ENCODE measurements around the gene ANGPTL2. TPM values are rescaled to one million over a fixed set of nuclear protein-coding genes. Genes with fewer than 3 reads are reported as not detected.

The ANGPTL2 gene
- polyA plus RNA-seq, 2 of the 4 experiments (the other 2 are of a cell fraction): 0.06 TPM; not detected in 1

GRCh38 chr9:127064335-127064734, 58.1 kb downstream of the ANGPTL2 start:
- Histone ChIP-seq H3K4me2 (no peak overlapping the region), H3K4me3 (no peak overlapping the region), H3K27ac (no peak overlapping the region), H3K4me1 (no peaks in the 10 kb centered on the region), H3K9me3 (no peaks in the 10 kb centered on the region)
- ChIA-PET CTCF (no interaction called here), POLR2A (no interaction called here)
- 81% methylated on average over 2 of the region's 2 CpGs for WGBS (ENCODE audit: missing lambda C conversion rate)
- DNase-seq (ENCODE audit: low read depth in 1 of 2, low spot score in 1 of 2) (no peak), ATAC-seq (no peak), FAIRE-seq (no peak)
- no peak for TF ChIP-seq CEBPB (IDR thresholded peaks at IDR 0.05)
- no peak for TF ChIP-seq KDM1A (IDR thresholded peaks at IDR 0.05; ENCODE audit: low read depth)
- TF ChIP-seq BCL3 (IDR thresholded peaks at IDR 0.05): no peak
- TF ChIP-seq E2F6 (IDR thresholded peaks at IDR 0.05; ENCODE audit: borderline replicate concordance, low read depth): no peak
- no peak for TF ChIP-seq JUN (IDR thresholded peaks at IDR 0.05)
- TF ChIP-seq, protein P1, sequence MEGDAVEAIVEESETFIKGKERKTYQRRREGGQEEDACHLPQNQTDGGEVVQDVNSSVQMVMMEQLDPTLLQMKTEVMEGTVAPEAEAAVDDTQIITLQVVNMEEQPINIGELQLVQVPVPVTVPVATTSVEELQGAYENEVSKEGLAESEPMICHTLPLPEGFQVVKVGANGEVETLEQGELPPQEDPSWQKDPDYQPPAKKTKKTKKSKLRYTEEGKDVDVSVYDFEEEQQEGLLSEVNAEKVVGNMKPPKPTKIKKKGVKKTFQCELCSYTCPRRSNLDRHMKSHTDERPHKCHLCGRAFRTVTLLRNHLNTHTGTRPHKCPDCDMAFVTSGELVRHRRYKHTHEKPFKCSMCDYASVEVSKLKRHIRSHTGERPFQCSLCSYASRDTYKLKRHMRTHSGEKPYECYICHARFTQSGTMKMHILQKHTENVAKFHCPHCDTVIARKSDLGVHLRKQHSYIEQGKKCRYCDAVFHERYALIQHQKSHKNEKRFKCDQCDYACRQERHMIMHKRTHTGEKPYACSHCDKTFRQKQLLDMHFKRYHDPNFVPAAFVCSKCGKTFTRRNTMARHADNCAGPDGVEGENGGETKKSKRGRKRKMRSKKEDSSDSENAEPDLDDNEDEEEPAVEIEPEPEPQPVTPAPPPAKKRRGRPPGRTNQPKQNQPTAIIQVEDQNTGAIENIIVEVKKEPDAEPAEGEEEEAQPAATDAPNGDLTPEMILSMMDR (IDR thresholded peaks at IDR 0.05): no peak
- TF ChIP-seq, protein P2, sequence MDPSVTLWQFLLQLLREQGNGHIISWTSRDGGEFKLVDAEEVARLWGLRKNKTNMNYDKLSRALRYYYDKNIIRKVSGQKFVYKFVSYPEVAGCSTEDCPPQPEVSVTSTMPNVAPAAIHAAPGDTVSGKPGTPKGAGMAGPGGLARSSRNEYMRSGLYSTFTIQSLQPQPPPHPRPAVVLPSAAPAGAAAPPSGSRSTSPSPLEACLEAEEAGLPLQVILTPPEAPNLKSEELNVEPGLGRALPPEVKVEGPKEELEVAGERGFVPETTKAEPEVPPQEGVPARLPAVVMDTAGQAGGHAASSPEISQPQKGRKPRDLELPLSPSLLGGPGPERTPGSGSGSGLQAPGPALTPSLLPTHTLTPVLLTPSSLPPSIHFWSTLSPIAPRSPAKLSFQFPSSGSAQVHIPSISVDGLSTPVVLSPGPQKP (IDR thresholded peaks at IDR 0.05; ENCODE audit: low read depth, low read length): no peak
- TF ChIP-seq POLR2A (IDR thresholded peaks at IDR 0.05; ENCODE audit: low read length): no peak
- TF ChIP-seq EHMT2 (IDR thresholded peaks at IDR 0.05; ENCODE audit: low read depth): no peak
- TF ChIP-seq HOXB5 (CRISPR knock-in tag; IDR thresholded peaks at IDR 0.05): no peak
- TF ChIP-seq PHF8 (IDR thresholded peaks at IDR 0.05; ENCODE audit: borderline replicate concordance, low read depth): no peak
- no peak for TF ChIP-seq NR3C1 (IDR thresholded peaks at IDR 0.05)
- TF ChIP-seq HOXB13 (CRISPR knock-in tag; IDR thresholded peaks at IDR 0.05; ENCODE audit: low read depth): no peak
- no peak for TF ChIP-seq HDAC2 (IDR thresholded peaks at IDR 0.05)
- TF ChIP-seq, protein P3, sequence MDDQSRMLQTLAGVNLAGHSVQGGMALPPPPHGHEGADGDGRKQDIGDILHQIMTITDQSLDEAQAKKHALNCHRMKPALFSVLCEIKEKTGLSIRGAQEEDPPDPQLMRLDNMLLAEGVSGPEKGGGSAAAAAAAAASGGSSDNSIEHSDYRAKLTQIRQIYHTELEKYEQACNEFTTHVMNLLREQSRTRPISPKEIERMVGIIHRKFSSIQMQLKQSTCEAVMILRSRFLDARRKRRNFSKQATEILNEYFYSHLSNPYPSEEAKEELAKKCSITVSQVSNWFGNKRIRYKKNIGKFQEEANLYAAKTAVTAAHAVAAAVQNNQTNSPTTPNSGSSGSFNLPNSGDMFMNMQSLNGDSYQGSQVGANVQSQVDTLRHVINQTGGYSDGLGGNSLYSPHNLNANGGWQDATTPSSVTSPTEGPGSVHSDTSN (IDR thresholded peaks at IDR 0.05): no peak
- TF ChIP-seq NPAS2 (CRISPR knock-in tag; IDR thresholded peaks at IDR 0.05; ENCODE audit: borderline replicate concordance): no peak
- TF ChIP-seq ZC3H11A (IDR thresholded peaks at IDR 0.05): no peak
- no peak for TF ChIP-seq RCOR1 (IDR thresholded peaks at IDR 0.05; ENCODE audit: low read depth, low read length)

- no peaks in the 10 kb centered on the region for H3K9me3 ChIP-seq
- TF ChIP-seq BHLHE40 (IDR thresholded peaks at IDR 0.05; ENCODE audit: low read depth, low read length) (no peak), EP300 (IDR thresholded peaks at IDR 0.05) (no peak), HMGXB4 (CRISPR knock-in tag; IDR thresholded peaks at IDR 0.05; ENCODE audit: borderline replicate concordance) (no peak), ZC3H11A (IDR thresholded peaks at IDR 0.05) (no peak), ATOH8 (CRISPR knock-in tag; IDR thresholded peaks at IDR 0.05; ENCODE audit: low read depth) (no peak), KDM1A (IDR thresholded peaks at IDR 0.05; ENCODE audit: low read depth) (no peak)
- FAIRE-seq: no peak
- H3K27ac ChIP-seq: no peak overlapping the region
- H3K4me3 ChIP-seq: no peak overlapping the region
- CTCF ChIA-PET: no interaction called here
- DNase-seq (ENCODE audit: low read depth in 1 of 2, low spot score in 1 of 2): no peak
- ATAC-seq: no peak
- H3K4me1 ChIP-seq: no peaks in the 10 kb centered on the region
- 84% methylated on average over 3 of the region's 3 CpGs for WGBS (ENCODE audit: missing lambda C conversion rate)
- no peak overlapping the region for H3K4me2 ChIP-seq
- POLR2A ChIA-PET: no interaction called here
These were observed 61.0 kb downstream of the ANGPTL2 start for GRCh38 chr9:127061411-127061810.

Data from A549 (cell line).